HEK293T (cell line): ENCODE measurements around the gene DENR.
"Not testable (repeated sequence)": the region's sequence is repeated elsewhere in the genome, so short reads cannot be mapped to it uniquely, and the experiment has no call there.

Experiments used
- CTCF ChIA-PET: fragments of 350-600 bp; formaldehyde crosslinking; extraction: SDS; loops from one replicate; lab custom pipeline; 2021; ENCODE audit warnings: antibody characterized with exemption, inconsistent platforms; lab: Yijun Ruan, JAX
- POLR2A ChIA-PET: fragments of 350-600 bp; formaldehyde crosslinking; extraction: SDS; loops from one replicate; lab custom pipeline; 2020; ENCODE audit warnings: antibody characterized with exemption, inconsistent platforms; lab: Yijun Ruan, JAX
- DNase-seq: peaks from one replicate; pipeline ENCODE4 v3.0.0; 2012; ENCODE audit warnings: mixed read lengths; ENCODE audit errors: extremely low spot score
- ARNT ChIP-seq: fragments of 450-650 bp; IDR thresholded peaks from 2 replicates; pipeline ENCODE4 v1.6.1; 2017; ENCODE audit warnings: mild to moderate bottlenecking
- CTBP1 ChIP-seq: fragments of 450-650 bp; IDR thresholded peaks from 2 replicates; pipeline ENCODE4 v1.6.1; 2016; ENCODE audit warnings: borderline replicate concordance
- ELF4 ChIP-seq: fragments of 450-650 bp; IDR thresholded peaks from 2 replicates; pipeline ENCODE4 v1.6.1; 2017; ENCODE audit warnings: antibody characterized with exemption
- FOXA1 ChIP-seq: fragments of 450-650 bp; IDR thresholded peaks from 2 replicates; pipeline ENCODE4 v1.6.1; 2016; ENCODE audit warnings: mild to moderate bottlenecking
- FOXM1 ChIP-seq: fragments of 450-650 bp; IDR thresholded peaks from 2 replicates; pipeline ENCODE4 v1.6.1; 2017; ENCODE audit warnings: mild to moderate bottlenecking, borderline replicate concordance
- HDGF ChIP-seq: fragments of 450-650 bp; IDR thresholded peaks from 2 replicates; pipeline ENCODE4 v1.6.1; 2017; ENCODE audit warnings: antibody characterized with exemption, borderline replicate concordance
- LEF1 ChIP-seq: fragments of 450-650 bp; IDR thresholded peaks from 2 replicates; pipeline ENCODE4 v1.6.1; 2017; ENCODE audit warnings: mild to moderate bottlenecking, borderline replicate concordance
- NFRKB ChIP-seq: fragments of 450-650 bp; IDR thresholded peaks from 2 replicates; pipeline ENCODE4 v1.6.1; 2016; ENCODE audit warnings: mild to moderate bottlenecking, moderate library complexity
- PKNOX1 ChIP-seq: fragments of 450-650 bp; IDR thresholded peaks from 2 replicates; pipeline ENCODE4 v1.6.1; 2016
- SP1 ChIP-seq: fragments of 450-650 bp; IDR thresholded peaks from 2 replicates; pipeline ENCODE4 v1.6.1; 2017

DENR gene, protein sequence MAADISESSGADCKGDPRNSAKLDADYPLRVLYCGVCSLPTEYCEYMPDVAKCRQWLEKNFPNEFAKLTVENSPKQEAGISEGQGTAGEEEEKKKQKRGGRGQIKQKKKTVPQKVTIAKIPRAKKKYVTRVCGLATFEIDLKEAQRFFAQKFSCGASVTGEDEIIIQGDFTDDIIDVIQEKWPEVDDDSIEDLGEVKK

DNA sequence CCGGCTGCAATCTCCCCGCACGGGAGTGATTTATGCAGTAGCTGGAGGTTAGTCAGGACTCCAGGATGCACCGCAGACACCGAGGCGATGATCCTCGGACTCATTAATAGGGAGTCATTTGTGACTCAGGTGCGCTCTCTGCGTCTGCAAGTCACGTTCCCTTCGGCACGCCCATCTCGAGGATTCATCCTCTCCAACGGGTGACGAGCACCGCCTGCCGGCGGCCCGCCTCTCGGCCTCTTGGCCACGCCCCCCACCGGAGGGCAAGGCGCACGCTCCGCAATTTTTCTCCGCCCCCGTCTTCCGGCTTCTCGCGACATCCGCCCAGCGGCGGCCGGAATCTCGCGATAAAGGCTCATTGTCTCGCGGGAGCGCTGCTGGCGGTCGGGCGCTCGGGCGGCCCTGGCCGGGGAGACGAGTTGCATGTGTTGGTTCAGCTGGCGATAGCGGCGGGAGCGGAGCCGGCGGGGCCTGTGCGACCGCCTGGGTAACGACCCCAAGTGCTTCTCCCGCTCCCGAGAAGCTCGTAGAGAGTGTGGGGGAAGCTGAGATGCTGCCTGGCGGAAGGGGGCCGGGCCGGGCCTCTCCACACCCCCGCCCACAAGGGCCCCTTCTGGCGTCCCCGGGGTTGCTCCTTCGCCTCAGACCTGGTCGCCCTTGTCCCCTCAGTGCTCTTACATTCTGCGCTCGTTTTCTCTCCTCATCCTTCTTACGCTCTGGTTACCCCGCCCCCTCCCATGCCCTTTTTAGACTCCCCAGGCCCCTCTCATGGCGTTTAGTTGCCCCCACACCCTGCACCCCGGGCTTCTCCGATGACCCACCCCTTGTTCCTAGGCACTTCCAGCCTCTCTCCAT, at the start of gene DENR:
TSS of gene DENR (plus strand) at position 361 of the 855 bp plus-strand sequence. CDS start 878 bp downstream, outside the sequence.
- DNase-seq: peak; percentile 97
- CTCF ChIA-PET: no interaction called here

DNA sequence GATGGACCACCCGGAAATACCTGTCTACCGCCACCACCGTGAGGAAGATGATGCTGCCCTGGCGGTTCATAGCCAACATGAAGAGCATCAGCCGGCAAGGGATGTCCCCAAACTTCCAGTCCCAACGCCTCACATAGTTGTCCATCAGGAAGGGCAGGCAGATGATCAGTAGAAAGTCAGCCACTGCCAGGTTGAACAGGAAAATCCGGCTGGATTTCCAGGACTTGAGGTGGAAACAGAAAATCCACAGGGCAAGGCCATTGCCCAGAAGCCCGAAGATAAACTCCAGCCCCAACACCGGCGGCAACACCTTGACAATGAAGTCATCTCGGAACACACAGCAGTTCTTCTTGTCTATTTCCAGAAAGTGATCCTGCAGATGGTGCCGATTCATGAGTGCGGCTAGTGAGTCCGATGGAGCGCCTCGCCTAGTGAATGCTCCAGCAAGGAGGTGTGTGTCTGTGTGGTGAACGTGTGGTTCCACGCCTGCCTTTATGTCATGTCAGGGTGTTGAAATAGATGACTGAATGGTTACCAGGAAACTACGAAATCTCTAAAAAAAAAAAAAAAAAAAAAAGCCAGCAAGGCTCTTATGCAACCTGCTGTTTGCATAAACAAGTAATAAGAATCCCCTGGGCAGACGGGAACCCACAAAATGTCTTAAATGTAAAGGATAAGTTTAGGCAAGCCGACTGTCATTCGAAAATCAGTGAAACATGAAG, 49.6 kb upstream of the DENR start, which contains the start of gene HCAR2:
TSS of gene HCAR2 (minus strand) at position 468 of the 722 bp plus-strand sequence. CDS start at position 394, 74 bp downstream.
- POLR2A ChIA-PET, CTCF ChIA-PET, DNase-seq: not testable (repeated sequence)

More for the DNA sequence above, at the start of gene DENR:
- POLR2A ChIA-PET: interaction anchor here (0.6 to 1.1 kb wide), 4 partner anchors 9 to 352 kb away, joined by 3 to 4 read pairs (median 3); partner anchors contain the start of gene ZCCHC8
- 0 out of 2 replicates have a peak, but pooled peaks have one; percentile 17 for TF ChIP-seq ARNT
- TF ChIP-seq SP1: peak; percentile 96
- no peak for TF ChIP-seq HDGF
- no peak for TF ChIP-seq NFRKB
- peak; percentile 64 for TF ChIP-seq PKNOX1
- 0 out of 2 replicates have a peak, but pooled peaks have one; percentile 3 for TF ChIP-seq CTBP1
- no peak for TF ChIP-seq FOXM1
- peak; percentile 72 for TF ChIP-seq ELF4
- TF ChIP-seq LEF1: no peak
- TF ChIP-seq FOXA1: no peak

DNA sequence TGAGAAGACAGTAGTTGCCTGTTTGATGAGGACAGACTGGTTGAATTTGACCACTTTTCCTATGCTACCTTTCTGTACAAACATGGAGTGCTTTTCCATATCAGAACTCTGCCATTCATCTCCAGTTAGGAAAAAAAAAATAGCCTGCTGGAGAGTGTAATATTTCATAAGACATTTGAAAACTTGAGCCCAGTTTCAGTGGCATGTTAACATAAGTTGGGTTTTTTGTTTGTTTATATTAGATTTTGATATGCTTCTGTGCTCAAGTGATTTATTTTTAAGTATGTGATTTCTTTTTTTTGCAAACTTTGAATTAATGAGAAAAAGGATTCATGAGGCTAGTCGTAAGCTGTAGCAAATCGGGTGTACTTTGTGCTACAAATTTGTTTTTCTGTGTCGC, 48.8 kb upstream of the DENR start:
- CTCF ChIA-PET, DNase-seq, POLR2A ChIA-PET: not testable (repeated sequence)

DNA sequence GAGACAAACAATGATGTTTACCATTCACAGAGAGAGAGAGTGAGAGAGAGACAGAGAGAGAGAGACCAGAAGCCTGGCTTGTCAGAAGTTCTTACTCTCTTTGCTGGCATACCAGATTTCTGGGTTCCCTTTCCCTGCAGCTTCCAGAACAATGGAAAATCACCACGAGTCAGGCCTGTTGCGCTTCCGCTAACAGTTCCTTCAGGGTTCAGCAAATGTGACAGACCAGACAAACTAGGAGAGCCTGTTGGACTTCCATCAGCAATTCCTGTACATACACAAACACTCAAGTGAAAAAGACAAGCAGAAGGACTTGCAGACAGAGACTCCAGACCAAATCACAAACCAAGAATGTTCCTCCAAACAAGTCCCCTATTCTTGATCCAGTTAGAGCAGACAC, 43.3 kb upstream of the DENR start:
- POLR2A ChIA-PET, CTCF ChIA-PET, DNase-seq: not testable (repeated sequence)

GRCh38 chr12:122710341-122710740, 42.3 kb upstream of the DENR start:
- DNase-seq, POLR2A ChIA-PET, CTCF ChIA-PET: not testable (repeated sequence)

DNA sequence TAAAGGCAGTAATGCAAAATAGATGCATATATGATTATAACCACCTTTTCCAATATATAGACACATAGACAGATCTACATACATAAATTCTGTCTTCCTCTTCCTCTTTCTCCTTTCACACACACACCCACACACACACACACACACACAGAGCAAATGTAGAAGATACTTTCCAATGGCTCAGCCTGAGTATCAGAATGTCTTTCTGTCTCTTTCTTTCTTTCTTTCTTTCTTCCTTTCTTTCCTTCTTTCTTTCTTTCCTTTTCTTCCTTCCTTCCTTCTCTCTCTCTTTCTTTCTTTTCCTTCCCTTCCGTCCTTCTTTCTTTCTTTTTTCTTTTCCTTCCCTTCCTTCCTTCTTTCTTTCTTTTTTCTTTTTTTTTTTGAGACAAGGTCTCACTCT, 41.4 kb upstream of the DENR start:
- POLR2A ChIA-PET, CTCF ChIA-PET, DNase-seq: not testable (repeated sequence)

GRCh38 chr12:122713491-122714188, 39.0 kb upstream of the DENR start:
- POLR2A ChIA-PET, DNase-seq, CTCF ChIA-PET: not testable (repeated sequence)

- POLR2A ChIA-PET, DNase-seq, CTCF ChIA-PET: not testable (repeated sequence)
Observed at GRCh38 chr12:122715211-122715610, 37.4 kb upstream of the DENR start.

DNA sequence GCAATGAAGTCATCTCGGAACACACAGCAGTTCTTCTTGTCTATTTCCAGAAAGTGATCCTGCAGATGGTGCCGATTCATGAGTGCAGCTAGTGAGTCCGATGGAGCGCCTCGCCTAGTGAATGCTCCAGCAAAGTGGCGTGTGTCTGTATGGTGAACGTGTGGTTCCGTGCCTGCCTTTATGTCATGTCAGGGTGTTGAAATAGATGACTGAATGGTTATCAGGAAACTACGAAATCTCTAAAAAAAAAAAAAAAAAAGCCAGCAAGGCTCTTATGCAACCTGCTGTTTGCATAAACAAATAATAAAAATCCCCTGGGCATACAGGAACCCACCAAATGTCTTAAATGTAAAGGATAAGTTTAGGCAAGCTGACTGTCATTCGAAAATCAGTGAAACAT, 36.0 kb upstream of the DENR start, which contains the start of gene HCAR3:
TSS of gene HCAR3 (minus strand) at position 154 of the 400 bp plus-strand sequence. CDS start at position 80, 74 bp downstream.
- POLR2A ChIA-PET, DNase-seq, CTCF ChIA-PET: not testable (repeated sequence)
